H1 (cell line): ENCODE data around the gene PTPN13. TPM values are rescaled to one million over a fixed set of nuclear protein-coding genes. Genes with fewer than 3 reads are reported as not detected.

Source experiments
- CHD7 ChIP-seq: fragments of 300-600 bp; sonication (generic); IDR thresholded peaks from 2 replicates; pipeline ENCODE4 v1.7.1; 2012; ENCODE audit warnings: low read length, moderate library complexity, mild to moderate bottlenecking, inconsistent platforms; ENCODE audit not compliant: insufficient replicate concordance
- polyA plus RNA-seq, 7 experiments: library from polyadenylated mRNA; depleted of rRNA in 3 of 7; stranded (reverse) in 5 of 7; unstranded in 2 of 7; fragments of >200 nt in 5 of 7; fragments of 200-250 nt in 2 of 7; gene quantifications; 1 replicate in 5 of 7; 2 replicates in 1 of 7; 4 replicates in 1 of 7; pipeline versions ENCODE4 v1.2.1 to v1.2.3, GENCODE V29; 2011 to 2013; ENCODE audit warnings: missing spikeins in 2 of 7, mixed read lengths in 2 of 7
- total RNA-seq: library from RNA; stranded (reverse); fragmentation: NEBNext Ultra II Directional; extraction: Animal tissue kit (Norgen Biotek cat#: 25700); gene quantifications from 2 replicates; pipeline ENCODE4 v1.2.1, GENCODE V29; 2021

The PTPN13 gene
- total and polyA plus RNA-seq, 2 of the 8 experiments (the other 6 are each of a cell fraction or from before 2014, with no cell fraction given) = 12.7 to 57.9 TPM

- no peak for TF ChIP-seq CHD7
Observed at GRCh38 chr4:86630629-86631028, 36.5 kb downstream of the PTPN13 start (continued).
